ENCODE results near the gene HOXA5. TPM values are rescaled to one million over a fixed set of nuclear protein-coding genes. Genes with fewer than 3 reads are reported as not detected.
A peak's percentile ranks its signal among the peaks of the same experiment; 100 is the strongest.

Gene HOXA5
- total RNA-seq, 1 donor from 2014 or later = not detected

GRCh38 chr7:27132978-27133377 is 10.5 kb downstream of the HOXA5 start:
- DNase-seq = no peak
- peaks cover 10% of the 10 kb centered on the region for H3K4me1 ChIP-seq
- peaks cover 100% of the 10 kb centered on the region for H3K27me3 ChIP-seq (ENCODE audit: low read depth)
- TF ChIP-seq CTCF (IDR thresholded peaks at IDR 0.05; ENCODE audit: borderline replicate concordance) = no peak
- H3K27ac ChIP-seq (replicated peaks) = no peak overlapping the region
- intact Hi-C loops (cut with micrococcal nuclease) = no loop called here
- no peak overlapping the region for H3K4me3 ChIP-seq
- no peaks in the 10 kb centered on the region for H3K36me3 ChIP-seq
- no peaks in the 10 kb centered on the region for H3K9me3 ChIP-seq (replicated peaks)

GRCh38 chr7:27132214-27132613 is 11.3 kb downstream of the HOXA5 start:
- TF ChIP-seq CTCF (IDR thresholded peaks at IDR 0.05; ENCODE audit: borderline replicate concordance) = no peak
- H3K9me3 ChIP-seq (replicated peaks) = no peaks in the 10 kb centered on the region
- peaks cover 10% of the 10 kb centered on the region for H3K4me1 ChIP-seq
- intact Hi-C loops (cut with micrococcal nuclease) = no loop called here
- no peak for DNase-seq
- no peak overlapping the region for H3K27ac ChIP-seq (replicated peaks)
- no peaks in the 10 kb centered on the region for H3K36me3 ChIP-seq
- peaks cover 100% of the 10 kb centered on the region for H3K27me3 ChIP-seq (ENCODE audit: low read depth)
- no peak overlapping the region for H3K4me3 ChIP-seq

GRCh38 chr7:27131390-27131819 is 12.1 kb downstream of the HOXA5 start:
- H3K4me1 ChIP-seq = peaks cover 10% of the 10 kb centered on the region
- H3K27me3 ChIP-seq (ENCODE audit: low read depth) = peaks cover 100% of the 10 kb centered on the region
- H3K4me3 ChIP-seq = peak overlapping the region; percentile 67
- no peak overlapping the region for H3K27ac ChIP-seq (replicated peaks)
- H3K9me3 ChIP-seq (replicated peaks) = no peaks in the 10 kb centered on the region
- no peaks in the 10 kb centered on the region for H3K36me3 ChIP-seq
- intact Hi-C loops (cut with micrococcal nuclease) = no loop called here
- no peak for TF ChIP-seq CTCF (IDR thresholded peaks at IDR 0.05; ENCODE audit: borderline replicate concordance)
- DNase-seq = no peak

- Histone ChIP-seq H3K4me1 (peaks cover 10% of the 10 kb centered on the region), H3K9me3 (replicated peaks) (no peaks in the 10 kb centered on the region), H3K27me3 (ENCODE audit: low read depth) (peaks cover 100% of the 10 kb centered on the region), H3K36me3 (no peaks in the 10 kb centered on the region), H3K4me3 (peak within 1 kb of the TSS; percentile 67), H3K27ac (replicated peaks) (peak within 1 kb of the TSS; percentile 77)
- intact Hi-C loops (cut with micrococcal nuclease) = no loop called here
- TF ChIP-seq CTCF (IDR thresholded peaks at IDR 0.05; ENCODE audit: borderline replicate concordance) = no peak
- DNase-seq = peak; percentile 76
These were observed 12.7 kb downstream of the HOXA5 start, which contains the start of gene HOXA4 for GRCh38 chr7:27130540-27131389. HOXA4 (minus strand) TSS chr7:27130757; CDS start chr7:27130733, 24 bp downstream.

- H3K36me3 ChIP-seq = no peaks in the 10 kb centered on the region
- H3K4me1 ChIP-seq = peaks cover 10% of the 10 kb centered on the region
- peak overlapping the region; percentile 67 for H3K4me3 ChIP-seq
- peak; percentile 16 for TF ChIP-seq CTCF (IDR thresholded peaks at IDR 0.05; ENCODE audit: borderline replicate concordance)
- peak overlapping the region; percentile 77 for H3K27ac ChIP-seq (replicated peaks)
- intact Hi-C loops (cut with micrococcal nuclease) = no loop called here
- no peak for DNase-seq
- no peaks in the 10 kb centered on the region for H3K9me3 ChIP-seq (replicated peaks)
- H3K27me3 ChIP-seq (ENCODE audit: low read depth) = peaks cover 100% of the 10 kb centered on the region
These were observed 13.5 kb downstream of the HOXA5 start for GRCh38 chr7:27129729-27130539.
